SH-SY5Y (cell line): ENCODE measurements around the gene PRR14.

Experiments used
- GATA2 ChIP-seq: IDR thresholded peaks from 2 replicates; pipeline ENCODE4 v1.6.1; 2011; ENCODE audit warnings: mild to moderate bottlenecking, low read depth, low read length
- GATA3 ChIP-seq: IDR thresholded peaks from 2 replicates; pipeline ENCODE4 v1.6.1; 2011; ENCODE audit warnings: low read depth, mild to moderate bottlenecking, low read length, moderate library complexity

DNA sequence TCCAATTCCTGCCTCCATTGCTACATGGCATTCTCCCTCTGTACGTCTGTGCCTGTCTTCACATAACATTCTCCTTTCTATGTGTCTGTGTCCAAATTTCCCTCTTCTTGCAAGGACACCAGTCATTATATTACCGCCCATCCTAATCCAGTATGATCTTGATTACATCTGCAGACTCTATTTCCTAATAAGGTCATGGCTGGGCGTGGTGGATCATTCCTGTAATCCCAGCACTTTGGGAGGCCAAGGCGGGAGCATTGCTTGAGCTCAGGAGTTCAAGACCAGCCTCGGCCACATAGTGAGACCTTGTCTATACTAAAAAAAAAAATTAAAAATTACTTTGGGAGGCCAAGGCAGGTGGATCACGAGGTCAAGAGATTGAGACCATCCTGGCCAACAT, 5.0 kb upstream of the PRR14 start:
- no peak for TF ChIP-seq GATA2
- TF ChIP-seq GATA3, result no peak
